AG04449 (cell line): ENCODE measurements around the gene CDK12.
"Not testable (repeated sequence)": the region's sequence is repeated elsewhere in the genome, so short reads cannot be mapped to it uniquely, and the experiment has no call there.

ENCODE experiments used
- CTCF ChIA-PET: fragments of 350-600 bp; formaldehyde crosslinking; extraction: SDS; loops from one replicate; lab custom pipeline; 2021; ENCODE audit warnings: antibody characterized with exemption; lab: Yijun Ruan, JAX
- POLR2A ChIA-PET: fragments of 400-600, 350-600 bp; formaldehyde crosslinking; extraction: SDS; loops from one replicate; lab custom pipeline; 2020; ENCODE audit warnings: antibody characterized with exemption, inconsistent platforms; lab: Yijun Ruan, JAX
- DNase-seq: peaks from one replicate; pipeline ENCODE4 v3.0.0-alpha.2; 2010; ENCODE audit warnings: low read depth, low spot score
- H3K4me3 ChIP-seq: 2 replicates; pipeline ENCODE4 v1.5.1; 2011; ENCODE audit warnings: low read depth, mild to moderate bottlenecking, control low read depth, low read length
- CTCF ChIP-seq: IDR thresholded peaks from one replicate; pipeline ENCODE4 v1.5.1; 2011; ENCODE audit warnings: mild to moderate bottlenecking, moderate library complexity, low read length, control low read depth, inconsistent platforms; ENCODE audit not compliant: insufficient read depth; ENCODE audit errors: missing control alignments

The CDK12 gene

DNA sequence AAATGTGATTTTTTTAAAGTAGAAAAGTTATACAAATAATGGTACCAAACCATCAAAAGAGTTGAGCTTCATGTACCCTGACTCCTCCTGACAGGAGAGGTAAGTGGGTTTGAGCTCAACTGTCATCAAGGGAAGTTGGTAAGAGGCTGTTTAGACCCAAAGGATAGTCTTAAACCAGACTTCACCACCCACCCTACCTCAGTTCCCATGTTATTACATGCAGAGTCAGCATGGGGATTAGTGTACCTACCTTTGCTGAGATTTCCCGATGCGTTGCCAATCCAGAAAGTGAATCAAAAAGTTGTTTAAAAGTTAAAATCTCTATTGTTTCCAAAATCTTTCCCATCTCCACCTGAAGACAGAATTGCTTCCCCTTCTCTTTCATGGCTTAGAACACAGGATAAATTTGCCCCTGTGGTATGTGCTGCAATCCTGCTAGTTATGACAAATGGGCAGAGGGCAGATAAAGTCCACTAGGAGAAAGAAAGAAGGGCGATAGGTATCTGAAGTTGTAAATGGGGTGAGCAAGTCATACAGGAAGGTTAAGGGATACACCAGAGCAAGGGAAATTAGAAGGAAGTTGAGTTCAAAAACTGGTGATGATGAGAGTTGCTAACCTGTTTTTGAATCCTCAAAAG is 73.6 kb downstream of the CDK12 start:
- no peak for TF ChIP-seq CTCF
- ChIA-PET POLR2A (no interaction called here), CTCF (interaction anchor here (4.2 to 5.4 kb wide), 2 partner anchors 13 to 88 kb away, joined by 30 to 43 read pairs; no protein-coding TSS in a partner anchor)
- H3K4me3 ChIP-seq = no peak overlapping the region
- DNase-seq = no peak

GRCh38 chr17:39536468-39536867 is 75.2 kb downstream of the CDK12 start:
- no peak for TF ChIP-seq CTCF
- no peak overlapping the region for H3K4me3 ChIP-seq
- CTCF ChIA-PET = interaction anchor here (1.0 to 5.4 kb wide), 6 partner anchors 9 to 134 kb away, joined by 3 to 43 read pairs (median 4); no protein-coding TSS in a partner anchor
- POLR2A ChIA-PET = no interaction called here
- no peak for DNase-seq

DNA sequence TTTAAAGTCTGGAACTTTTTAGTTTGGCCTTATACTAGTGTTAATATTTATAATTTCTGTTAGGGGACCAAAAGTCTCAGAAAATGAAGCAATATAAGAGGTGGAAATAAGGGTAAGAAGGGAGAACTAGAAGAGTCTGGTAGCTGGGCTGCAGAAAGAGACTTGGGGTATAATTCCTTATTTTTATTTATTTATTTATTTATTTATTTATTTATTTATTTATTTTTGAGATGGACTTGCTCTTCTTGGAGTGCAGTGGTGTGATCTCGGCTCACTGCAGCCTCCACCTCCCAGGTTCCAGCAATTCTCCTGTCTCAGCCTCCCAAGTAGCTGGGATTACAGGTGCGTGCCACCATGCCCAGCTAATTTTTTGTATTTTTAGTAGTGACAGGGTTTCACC is 76.1 kb downstream of the CDK12 start:
- DNase-seq, H3K4me3 ChIP-seq, POLR2A ChIA-PET: not testable (repeated sequence)
- CTCF ChIA-PET = interaction anchor here (0.9 to 5.4 kb wide), 7 partner anchors 9 to 133 kb away, joined by 3 to 43 read pairs (median 4); no protein-coding TSS in a partner anchor

- ChIA-PET CTCF (interaction anchor here (1.4 to 5.4 kb wide), 3 partner anchors 10 to 115 kb away, joined by 3 to 43 read pairs (median 24); no protein-coding TSS in a partner anchor), POLR2A (no interaction called here)
- no peak overlapping the region for H3K4me3 ChIP-seq
- DNase-seq = no peak
- no peak for TF ChIP-seq CTCF
Observed at GRCh38 chr17:39538866-39539265, 77.6 kb downstream of the CDK12 start.

DNA sequence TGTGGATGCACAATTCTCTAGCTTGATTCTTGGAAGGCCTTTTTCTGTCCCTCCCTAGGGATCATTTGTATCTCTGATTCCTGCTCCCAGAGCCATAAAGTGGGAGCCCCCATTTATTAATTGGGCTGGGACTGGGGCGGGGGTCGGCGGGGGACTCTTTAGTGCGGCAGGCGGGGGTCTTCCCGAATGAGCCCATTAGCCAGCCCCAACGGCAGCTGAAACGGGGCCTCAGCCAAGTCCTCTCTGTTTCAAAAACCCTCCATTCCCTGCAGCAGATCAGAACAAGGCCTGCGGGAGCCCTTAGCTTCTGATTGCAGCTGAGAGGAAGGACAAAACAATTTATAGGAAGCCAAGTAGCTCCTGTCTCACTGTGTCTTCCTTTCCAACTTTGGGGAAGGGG is 79.3 kb downstream of the CDK12 start:
- TF ChIP-seq CTCF = no peak
- CTCF ChIA-PET = interaction anchor here (0.8 to 30.5 kb wide), 4 partner anchors 9 to 84 kb away, joined by 3 to 781 read pairs (median 14); partner anchors contain the start of gene PPP1R1B
- DNase-seq = no peak
- POLR2A ChIA-PET = no interaction called here
- H3K4me3 ChIP-seq = no peak overlapping the region

- TF ChIP-seq CTCF = no peak
- no peak for DNase-seq
- CTCF ChIA-PET = interaction anchor here (30.5 kb wide), 1 partner anchor 83 kb away, joined by 781 read pairs; the partner anchor contains the start of gene PPP1R1B
- POLR2A ChIA-PET = no interaction called here
- H3K4me3 ChIP-seq = no peak overlapping the region
Observed at GRCh38 chr17:39541652-39542051, 80.4 kb downstream of the CDK12 start.
